Inferior parietal cortex (tissue), 1 donor: ENCODE results near the gene SI.
"Not testable (repeated sequence)": the region's sequence is repeated elsewhere in the genome, so short reads cannot be mapped to it uniquely, and the experiment has no call there.

Experiments used
- DNase-seq: peaks from one replicate; pipeline ENCODE4 v3.0.0-alpha.2; 2016; ENCODE audit errors: extremely low spot score

Gene SI

DNA sequence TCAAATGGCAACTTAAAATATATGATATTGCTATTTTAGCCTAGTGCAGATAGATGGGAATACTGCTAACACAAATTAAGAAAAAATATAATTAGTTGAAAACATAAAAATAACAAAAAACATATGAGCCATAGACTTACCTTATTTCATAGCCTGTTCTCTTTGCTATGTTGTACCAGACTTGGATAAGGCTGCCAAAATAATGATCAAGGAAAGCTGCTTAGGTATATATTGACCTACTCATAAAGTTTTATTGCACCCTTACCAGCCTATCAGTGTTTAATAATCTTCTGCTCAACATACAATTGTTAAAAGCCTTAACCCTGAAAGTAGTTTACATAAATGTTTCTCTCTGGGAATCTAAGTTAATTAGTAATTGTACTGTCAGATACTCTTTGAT lies at the start of gene SI:
TSS of gene SI (minus strand) at position 204 of the 400 bp plus-strand sequence. CDS start 2,484 bp downstream, outside the sequence.
- no peak for DNase-seq

DNA sequence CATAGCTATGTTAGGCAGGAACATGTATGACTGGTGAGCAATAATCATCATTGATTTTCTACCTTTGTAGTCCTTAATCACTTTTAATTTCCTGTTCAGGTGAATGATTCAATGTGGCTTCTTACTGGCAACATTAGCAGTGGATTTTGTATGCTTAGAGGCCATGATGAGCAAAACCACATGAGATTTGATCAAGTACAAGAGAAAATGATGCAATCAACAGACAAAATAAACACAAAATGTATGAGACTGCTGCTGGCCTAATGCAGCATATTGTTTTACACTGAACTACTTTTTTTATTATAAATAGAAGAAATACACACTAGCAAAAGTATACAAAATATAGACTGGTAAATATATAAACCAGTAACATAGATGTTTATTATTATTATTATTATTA lies 47.5 kb upstream of the SI start:
- no peak for DNase-seq

DNA sequence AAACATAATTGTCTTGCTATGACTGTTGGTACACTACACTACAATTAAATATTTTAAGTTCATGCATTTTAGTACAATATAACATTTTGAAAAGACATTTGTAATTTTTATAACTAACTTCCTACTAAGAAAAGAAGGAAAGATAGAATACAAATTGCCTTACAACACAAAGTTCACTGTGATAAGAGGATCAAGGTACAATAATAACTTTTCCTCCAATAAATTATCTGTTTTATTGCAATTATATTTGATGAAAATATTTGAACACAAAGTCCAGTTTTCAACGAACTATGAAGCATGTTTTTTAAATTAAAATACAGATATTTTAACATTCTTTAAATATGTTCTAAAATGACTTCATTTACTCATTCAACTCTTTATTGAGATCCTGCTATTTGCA lies 33.1 kb upstream of the SI start:
- DNase-seq, result no peak

DNA sequence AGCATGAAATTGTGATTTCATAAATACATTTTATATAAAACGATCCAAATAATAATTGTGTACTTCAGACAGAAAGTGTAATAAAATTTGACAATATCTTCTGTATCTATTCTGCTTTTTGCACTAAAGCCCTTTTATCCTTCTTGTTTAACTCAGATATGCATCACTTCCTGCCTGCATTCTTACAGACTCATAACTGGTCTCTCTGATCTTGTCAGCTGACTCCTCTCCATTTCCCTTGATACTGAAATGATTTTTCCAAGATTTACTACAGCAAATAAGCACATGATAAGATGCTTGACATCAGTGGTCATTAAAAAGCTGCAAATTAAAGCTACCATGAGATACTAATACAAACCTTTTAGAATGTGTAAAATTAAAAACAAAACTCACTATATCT lies 25.3 kb upstream of the SI start:
- no peak for DNase-seq

DNA sequence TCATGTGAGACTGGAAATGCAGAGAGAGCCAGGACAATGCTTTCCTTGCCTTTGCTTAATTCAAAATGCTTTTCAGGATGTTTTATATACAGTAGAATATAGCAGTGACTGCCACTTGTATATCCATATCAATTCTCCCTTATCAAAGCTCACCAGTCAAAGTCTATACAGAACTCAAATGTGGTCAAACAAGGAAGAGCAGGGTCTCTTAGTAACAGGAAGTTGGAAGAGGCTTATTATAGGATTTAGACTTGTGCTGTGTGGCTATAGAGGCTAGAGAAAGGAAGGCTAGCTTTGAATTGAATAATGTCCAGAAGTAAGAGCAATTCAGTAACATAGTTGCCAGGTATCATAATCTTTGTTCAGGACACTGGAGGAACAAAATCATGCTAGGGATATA lies 4.4 kb upstream of the SI start:
- DNase-seq, result no peak

DNA sequence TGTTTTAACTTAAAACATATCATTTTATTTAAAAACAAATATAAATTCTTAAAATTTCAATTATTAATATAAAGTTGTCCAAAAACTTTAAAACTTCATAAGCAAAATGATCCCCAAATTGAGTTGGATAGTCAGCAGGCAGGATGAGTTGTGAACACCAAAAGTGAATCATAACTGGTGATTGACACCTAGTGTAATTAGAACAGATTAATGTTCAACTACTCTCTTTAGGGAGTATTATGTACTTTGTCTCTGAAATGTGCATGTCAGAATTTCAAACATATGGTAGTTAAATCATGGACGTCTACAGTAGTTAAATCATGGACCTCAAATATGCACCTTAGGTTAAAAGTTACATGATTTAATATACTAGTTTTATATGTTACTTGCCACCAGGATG lies 2.9 kb upstream of the SI start:
- no peak for DNase-seq

DNA sequence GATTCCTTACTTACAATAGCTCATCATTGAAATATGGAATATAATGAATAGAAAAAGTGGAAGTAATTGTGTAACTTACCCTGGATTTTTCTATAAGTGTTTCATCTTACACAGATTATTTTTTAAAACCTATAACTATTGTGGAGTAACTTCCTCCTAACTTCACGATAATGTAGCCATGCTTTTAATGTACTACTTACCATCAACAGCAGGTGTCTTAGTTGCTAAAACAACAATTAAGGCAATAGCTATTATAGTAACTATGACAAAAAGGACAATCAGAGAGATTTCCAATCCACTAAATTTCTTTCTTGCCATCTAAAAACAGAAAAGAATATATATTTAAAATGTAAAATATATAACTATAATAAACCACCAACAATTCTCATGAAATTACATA lies 2.6 kb downstream of the SI start:
- DNase-seq, result no peak

DNA sequence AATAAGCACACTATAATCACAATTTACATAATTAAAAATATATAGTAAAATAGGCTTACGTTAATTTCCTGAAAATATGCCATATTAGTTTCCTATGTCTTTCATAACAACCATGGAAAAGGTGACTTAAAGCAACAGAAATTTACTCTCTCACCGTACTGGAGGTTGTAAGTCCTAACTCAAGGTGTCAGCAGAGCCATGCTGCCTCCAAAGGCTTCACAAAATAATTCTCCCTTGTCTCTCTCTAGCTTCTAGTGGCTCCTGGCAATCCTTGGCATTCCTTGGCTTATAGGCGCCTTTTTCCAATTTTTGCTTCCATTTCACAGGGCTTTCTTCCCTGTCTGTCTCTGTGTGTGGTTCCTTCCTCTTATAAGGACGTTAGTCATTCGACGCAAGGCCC lies 7.6 kb downstream of the SI start:
- no peak for DNase-seq

DNA sequence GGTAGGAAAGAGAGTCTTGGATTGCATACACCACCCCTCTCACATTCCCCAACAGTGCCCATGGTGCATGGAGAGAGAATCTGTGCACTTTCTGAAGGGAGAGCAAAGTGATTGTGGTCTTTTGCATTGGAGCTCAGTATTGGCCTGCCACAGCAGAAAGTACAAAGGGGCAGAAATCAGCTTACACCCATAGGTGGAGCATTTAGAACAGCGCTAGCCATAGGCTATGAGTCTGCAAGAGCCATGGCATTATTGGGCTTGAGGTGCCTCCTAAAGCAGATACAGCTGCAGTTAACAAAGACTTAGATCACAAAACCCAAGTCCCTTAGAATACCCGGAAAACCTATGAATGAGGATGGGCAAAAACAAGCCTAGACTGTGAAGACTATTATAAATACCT lies 21.8 kb downstream of the SI start:
- no peak for DNase-seq

DNA sequence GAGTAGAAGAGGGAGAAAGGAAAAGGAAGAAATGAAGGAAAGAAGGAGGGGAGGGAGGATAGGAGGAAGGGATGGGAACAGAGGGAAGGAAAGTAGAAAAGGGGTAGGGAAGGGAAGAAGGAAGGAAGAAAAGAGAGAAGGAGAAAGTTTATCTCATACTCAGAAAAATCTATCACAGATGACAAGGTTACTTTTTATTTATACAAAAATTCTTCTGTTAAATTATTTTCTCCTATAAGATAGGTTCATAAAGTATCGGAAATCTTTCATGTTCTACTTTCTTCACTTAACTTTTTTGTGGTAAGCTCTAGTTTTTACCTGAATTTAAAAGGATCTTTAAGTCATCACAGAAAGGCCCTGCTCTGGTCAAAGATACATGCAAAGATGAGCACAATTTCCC lies 38.1 kb downstream of the SI start:
- no peak for DNase-seq

DNA sequence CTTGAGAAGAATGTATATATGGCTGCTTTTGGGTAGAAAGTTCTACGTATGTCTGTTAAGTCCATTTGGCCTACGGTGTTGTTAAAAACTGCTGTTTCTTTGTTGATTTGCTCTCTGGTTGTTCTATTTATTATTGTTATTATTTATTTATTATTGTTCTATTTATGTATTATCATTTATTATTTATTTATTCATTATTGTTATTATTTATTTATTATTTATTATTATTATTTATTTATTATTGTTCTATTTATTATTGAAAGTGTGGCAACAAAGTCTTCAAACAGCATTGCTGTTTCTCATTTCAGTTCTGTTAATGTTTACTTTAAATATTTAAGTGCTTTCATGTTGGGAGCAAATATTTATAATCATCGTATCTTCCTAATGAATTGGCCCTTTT lies 66.7 kb downstream of the SI start:
- no peak for DNase-seq

DNA sequence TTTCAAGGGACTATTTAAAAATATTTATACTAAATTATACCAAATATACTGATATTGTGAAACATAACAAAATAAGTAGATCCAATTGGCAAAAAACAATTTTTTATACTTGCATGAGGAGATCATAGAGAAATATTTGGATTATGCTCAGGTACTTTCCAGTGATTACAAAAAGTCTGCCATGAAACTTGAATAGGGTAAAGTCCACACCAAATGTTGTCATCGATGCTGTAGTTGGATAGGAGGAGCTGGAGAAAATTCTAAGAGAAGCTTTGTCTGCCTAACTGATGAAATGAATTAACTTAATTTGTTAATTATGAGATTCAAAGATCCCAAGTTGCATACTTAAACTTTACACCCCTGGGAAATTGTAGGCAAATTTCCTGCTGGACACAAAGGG lies 93.3 kb downstream of the SI start:
- DNase-seq, result no peak

DNA sequence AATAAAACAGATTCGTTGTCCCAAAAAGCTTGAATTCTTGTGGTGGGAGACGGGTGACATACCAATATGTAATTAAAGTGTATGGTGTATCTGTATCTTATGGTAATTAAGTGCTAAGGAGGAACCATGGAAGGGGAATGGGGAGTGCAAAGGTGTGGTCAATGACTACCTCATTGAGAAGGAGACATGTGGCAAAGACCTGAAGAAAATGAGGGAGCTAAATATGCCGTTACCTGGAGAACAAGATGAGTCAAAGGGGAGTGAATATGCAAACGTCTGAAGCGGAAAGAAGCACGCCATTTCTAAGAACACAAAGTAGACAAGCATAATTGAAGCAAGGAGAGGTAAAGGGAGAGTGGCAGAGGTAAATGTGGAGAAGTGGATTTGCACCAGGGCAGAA lies 115.7 kb downstream of the SI start:
- no peak for DNase-seq

DNA sequence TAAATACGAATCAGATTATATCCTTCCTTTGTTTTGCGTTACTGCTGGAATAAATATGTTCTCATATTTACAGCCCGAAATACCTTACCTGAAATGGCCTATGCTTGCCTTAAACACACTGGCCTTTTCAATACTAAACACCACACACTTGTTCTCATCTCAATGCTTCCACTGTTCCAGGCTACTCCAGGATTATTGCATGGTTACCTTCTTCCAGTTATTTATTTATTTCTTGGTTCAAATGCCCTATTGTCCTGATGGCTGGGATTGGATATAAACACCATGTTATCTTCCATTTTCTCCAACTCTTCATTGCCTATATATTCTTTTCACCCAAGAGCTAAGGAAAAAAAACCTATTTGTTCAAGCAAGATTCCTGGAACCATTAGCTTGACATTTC lies 125.3 kb downstream of the SI start:
- DNase-seq, result no peak

DNA sequence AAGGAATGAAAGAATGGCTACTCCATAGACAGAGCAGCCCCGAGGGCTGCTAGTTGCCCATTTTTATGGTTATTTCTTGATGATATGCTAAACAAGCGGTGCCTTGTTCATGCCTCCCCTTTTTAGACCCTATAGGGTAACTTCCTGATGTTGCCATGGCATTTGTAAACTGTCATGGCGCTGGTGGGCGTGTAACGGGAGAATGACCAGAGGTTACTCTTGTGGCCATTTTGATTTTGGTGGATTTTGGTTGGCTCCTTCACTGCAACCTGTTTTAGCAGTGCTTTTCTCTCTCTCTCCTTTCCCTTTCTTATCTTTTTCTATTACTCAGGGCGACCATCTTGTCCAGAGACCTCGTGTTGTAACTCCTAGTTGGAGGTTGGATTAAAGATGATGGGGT lies 126.9 kb downstream of the SI start:
- not testable (repeated sequence) for DNase-seq

DNA sequence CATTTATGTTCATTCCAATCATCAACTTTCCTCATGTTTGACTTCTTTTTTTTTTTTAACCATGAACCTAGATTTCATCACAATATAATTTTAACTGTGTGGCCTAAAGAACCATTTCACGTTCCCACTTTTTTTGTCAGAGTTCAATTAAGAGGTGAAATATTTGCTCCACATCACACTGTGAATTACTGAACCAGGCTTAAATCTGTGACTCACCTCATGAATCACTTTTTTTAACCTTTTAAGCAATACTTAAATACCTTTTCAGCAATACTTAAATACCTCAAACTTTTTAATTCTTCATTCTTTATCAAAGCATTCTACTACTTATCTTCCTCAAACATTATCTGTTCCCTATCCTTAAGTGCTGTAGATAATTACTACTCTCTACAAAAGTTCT lies 137.6 kb downstream of the SI start:
- no peak for DNase-seq

DNA sequence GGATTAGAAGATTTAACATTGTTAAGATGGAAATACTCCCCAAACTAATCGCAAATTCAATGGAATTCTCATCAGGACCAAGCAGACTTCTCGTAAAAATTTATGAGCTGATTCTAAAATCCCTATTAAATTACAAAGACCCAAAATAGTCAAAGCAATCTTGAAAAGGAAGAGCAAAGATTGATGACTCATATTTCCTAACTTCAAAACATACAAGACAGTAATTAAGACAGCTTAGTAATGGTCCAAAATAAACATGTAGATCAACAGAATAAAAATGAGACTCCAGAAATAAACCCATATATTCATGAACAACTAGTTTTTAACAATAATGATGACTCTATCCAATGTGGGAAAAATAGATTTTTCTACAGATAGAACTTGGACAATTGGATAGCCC lies 148.7 kb downstream of the SI start:
- no peak for DNase-seq
